Ascending aorta (tissue), 2 donors: Measurements from ENCODE around the gene ADAM11. TPM values are rescaled to one million over a fixed set of nuclear protein-coding genes. Genes with fewer than 3 reads are reported as not detected.

Experiments
- DNase-seq, 2 donors: peaks; one replicate each; pipeline ENCODE4 v3.0.0-alpha.2; 2019; ENCODE audit warnings: low spot score in 2 of 2
- H3K27ac ChIP-seq, 2 donors: fragments of 200-600 bp; sonication (generic); one replicate each; pipeline ENCODE4 v1.5.1; 2016 to 2017; ENCODE audit warnings: mild to moderate bottlenecking in 1 of 2
- H3K27me3 ChIP-seq: fragments of 200-600 bp; sonication (generic); one replicate; pipeline ENCODE4 v1.5.1; 2017
- H3K36me3 ChIP-seq, 2 donors: fragments of 200-600 bp; sonication (generic); one replicate each; pipeline ENCODE4 v1.5.1; 2016
- H3K4me1 ChIP-seq, 2 donors: fragments of 200-600 bp; sonication (generic); one replicate each; pipeline ENCODE4 v1.5.1; 2016 to 2017; ENCODE audit warnings: mild to moderate bottlenecking in 1 of 2
- H3K4me3 ChIP-seq, 2 donors: fragments of 200-600 bp; sonication (generic); one replicate each; pipeline ENCODE4 v1.5.1; 2016 to 2017; ENCODE audit warnings: mild to moderate bottlenecking in 1 of 2
- H3K9me3 ChIP-seq, 2 donors: fragments of 200-600 bp; sonication (generic); one replicate each; pipeline ENCODE4 v1.5.1; 2016
- CTCF ChIP-seq, 3 experiments: fragments of 200-600 bp in 2 of 3; fragments of 450-650 bp in 1 of 3; sonication (generic) in 2 of 3; IDR thresholded peaks; one replicate each; pipeline ENCODE4 v1.5.1; 2016 to 2019; ENCODE audit warnings: antibody characterized with exemption in 3 of 3, mild to moderate bottlenecking in 1 of 3, moderate library complexity in 1 of 3
- intact Hi-C: fragments of 100-400 bp; cut with DNase I; formaldehyde crosslinking; loops from one replicate; pipeline ENCODE4 v1.15.1; 2023
- total RNA-seq: library from RNA; depleted of rRNA; stranded (reverse); fragments of >200 nt; gene quantifications from one replicate; pipeline ENCODE4 v1.1.0, GENCODE V29; 2016

The ADAM11 gene
- total RNA-seq, 1 donor from 2014 or later, result not detected

GRCh38 chr17:44760474-44761308, 1.9 kb downstream of the ADAM11 start:
- Histone ChIP-seq H3K27ac (no peak overlapping the region), H3K27me3 (peaks cover 9% of the 10 kb centered on the region), H3K9me3 (no peaks in the 10 kb centered on the region), H3K4me1 (peaks cover 5 to 13% of the 10 kb centered on the region in 2 donors), H3K4me3 (no peak overlapping the region), H3K36me3 (no peaks in the 10 kb centered on the region)
- no peak for DNase-seq
- TF ChIP-seq CTCF (IDR thresholded peaks at IDR 0.05), result no peak
- intact Hi-C loops, result no loop called here

DNA sequence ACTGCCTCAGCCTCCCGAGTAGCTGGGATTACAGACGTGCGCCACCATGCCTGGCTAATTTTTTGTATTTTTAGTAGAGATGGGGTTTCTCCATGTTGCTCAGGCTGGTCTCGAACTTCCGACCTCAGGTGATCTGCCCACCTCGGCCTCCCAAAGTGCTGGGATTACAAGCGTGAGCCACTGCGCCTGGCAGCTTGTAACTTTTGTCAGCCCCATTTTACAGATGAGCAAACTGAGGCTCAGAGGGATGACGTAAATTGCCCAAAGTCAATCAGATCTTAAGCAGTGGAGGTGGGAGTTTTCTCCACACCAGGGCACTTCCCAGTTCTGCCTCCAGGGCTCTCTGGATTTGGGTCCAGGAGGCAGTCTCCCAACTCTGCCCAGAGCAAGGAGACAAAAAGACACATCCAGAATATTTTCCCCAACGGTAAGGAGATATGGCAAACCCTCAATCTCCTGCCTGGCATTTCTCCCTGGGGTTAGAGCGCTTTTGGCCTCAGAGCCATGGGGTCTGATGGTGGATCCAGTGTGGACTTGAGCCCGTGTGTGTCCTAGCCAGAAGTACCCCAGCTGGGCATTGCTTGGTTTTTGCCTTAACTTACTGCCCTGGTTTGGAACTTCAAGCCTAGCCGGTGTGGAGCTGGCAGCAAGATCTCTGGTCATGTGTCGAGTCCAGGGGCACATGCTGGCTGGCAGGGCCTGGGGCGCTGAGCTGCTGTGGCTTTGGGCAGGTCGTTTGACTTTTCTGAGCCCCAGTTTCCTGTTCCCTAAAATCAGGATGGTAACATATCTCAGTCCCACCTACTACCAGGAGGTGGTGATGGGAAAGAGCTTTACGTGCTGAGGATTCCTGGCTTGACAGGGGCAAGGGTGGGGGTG, 3.4 kb downstream of the ADAM11 start:
- TF ChIP-seq CTCF (IDR thresholded peaks at IDR 0.05), result no peak
- no peak for DNase-seq
- intact Hi-C loops, result no loop called here
- Histone ChIP-seq H3K4me3 (no peak overlapping the region), H3K4me1 (peaks cover 5 to 13% of the 10 kb centered on the region in 2 donors), H3K9me3 (no peaks in the 10 kb centered on the region), H3K27me3 (peaks cover 9% of the 10 kb centered on the region), H3K36me3 (no peaks in the 10 kb centered on the region), H3K27ac (no peak overlapping the region)

DNA sequence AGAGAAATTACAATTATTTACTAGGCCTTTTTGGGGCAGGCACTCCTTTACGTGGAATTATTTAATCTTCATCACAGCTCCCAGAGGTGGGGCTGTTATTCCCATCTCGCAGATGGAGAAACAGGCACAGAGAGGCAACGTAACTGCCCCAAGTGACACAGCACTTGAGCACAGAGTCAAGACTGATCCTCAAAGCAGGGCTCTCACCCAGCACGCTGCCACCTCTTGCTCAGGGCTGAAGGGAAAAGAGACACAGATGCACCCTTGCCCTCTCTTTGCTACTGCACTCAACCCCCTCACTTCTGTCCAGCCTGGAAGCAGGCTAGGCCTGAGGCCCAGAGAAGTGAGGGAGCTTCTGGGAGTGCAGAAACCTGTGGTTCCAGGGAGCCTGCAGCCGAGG, 4.4 kb downstream of the ADAM11 start:
- H3K36me3 ChIP-seq, result no peaks in the 10 kb centered on the region
- TF ChIP-seq CTCF (IDR thresholded peaks at IDR 0.05), result no peak
- H3K4me1 ChIP-seq, result peaks cover 5 to 13% of the 10 kb centered on the region in 2 donors
- H3K9me3 ChIP-seq, result no peaks in the 10 kb centered on the region
- intact Hi-C loops, result no loop called here
- no peak for DNase-seq
- H3K27ac ChIP-seq, result no peak overlapping the region
- no peak overlapping the region for H3K4me3 ChIP-seq
- peaks cover 9% of the 10 kb centered on the region for H3K27me3 ChIP-seq

GRCh38 chr17:44765965-44766364, 7.2 kb downstream of the ADAM11 start:
- Histone ChIP-seq H3K27ac (no peak overlapping the region), H3K36me3 (no peaks in the 10 kb centered on the region), H3K9me3 (no peaks in the 10 kb centered on the region), H3K4me3 (no peak overlapping the region), H3K4me1 (no peaks in the 10 kb centered on the region), H3K27me3 (no peaks in the 10 kb centered on the region)
- no peak for TF ChIP-seq CTCF (IDR thresholded peaks at IDR 0.05)
- DNase-seq, result no peak
- intact Hi-C loops, result no loop called here

GRCh38 chr17:44766409-44767038, 7.7 kb downstream of the ADAM11 start:
- Histone ChIP-seq H3K9me3 (no peaks in the 10 kb centered on the region), H3K27ac (no peak overlapping the region), H3K36me3 (no peaks in the 10 kb centered on the region), H3K4me3 (no peak overlapping the region), H3K4me1 (no peaks in the 10 kb centered on the region), H3K27me3 (no peaks in the 10 kb centered on the region)
- intact Hi-C loops, result no loop called here
- no peak for TF ChIP-seq CTCF (IDR thresholded peaks at IDR 0.05)
- DNase-seq, result no peak
